ENCODE measurements around the gene GOLGA7B. TPM values are rescaled to one million over a fixed set of nuclear protein-coding genes. Genes with fewer than 3 reads are reported as not detected.

Gene GOLGA7B
- total RNA-seq, 2 experiments from 2014 or later = 0.92 to 1.1 TPM

DNA sequence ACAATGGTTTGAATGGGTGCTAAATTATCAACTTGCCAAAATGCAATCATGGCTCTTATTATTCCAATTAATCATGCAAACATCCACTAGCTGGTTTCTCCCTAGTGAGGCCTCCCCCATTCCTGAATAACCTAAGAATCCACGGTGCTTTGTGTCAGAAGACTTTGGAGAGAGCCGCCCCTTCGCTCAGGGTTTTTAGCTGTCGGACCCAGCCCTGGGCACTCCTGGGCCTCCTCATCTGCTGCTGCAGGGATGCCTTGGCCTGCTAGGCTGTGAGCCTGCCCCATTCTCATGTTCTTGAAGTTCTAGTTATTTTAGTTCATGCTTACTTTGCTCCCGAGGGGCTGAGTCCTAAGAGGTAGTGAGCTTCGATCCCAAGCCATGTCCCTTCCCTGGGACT, 43.7 kb upstream of the GOLGA7B start:
- ChIA-PET CTCF (interaction anchor here (8.0 kb wide), 1 partner anchor 13 kb away, joined by 39 read pairs; no protein-coding TSS in a partner anchor), POLR2A (no interaction called here)
- Mint-ChIP-seq H3K27ac (no peak overlapping the region), H3K4me1 (ENCODE audit: low read depth) (no peaks in the 10 kb centered on the region), H3K27me3 (no peaks in the 10 kb centered on the region), H3K9me3 (no peaks in the 10 kb centered on the region), H3K36me3 (ENCODE audit: low read depth) (no peaks in the 10 kb centered on the region), H3K4me3 (no peak overlapping the region)
- ATAC-seq (no peak), DNase-seq (no peak)
- TF ChIP-seq, protein P1, sequence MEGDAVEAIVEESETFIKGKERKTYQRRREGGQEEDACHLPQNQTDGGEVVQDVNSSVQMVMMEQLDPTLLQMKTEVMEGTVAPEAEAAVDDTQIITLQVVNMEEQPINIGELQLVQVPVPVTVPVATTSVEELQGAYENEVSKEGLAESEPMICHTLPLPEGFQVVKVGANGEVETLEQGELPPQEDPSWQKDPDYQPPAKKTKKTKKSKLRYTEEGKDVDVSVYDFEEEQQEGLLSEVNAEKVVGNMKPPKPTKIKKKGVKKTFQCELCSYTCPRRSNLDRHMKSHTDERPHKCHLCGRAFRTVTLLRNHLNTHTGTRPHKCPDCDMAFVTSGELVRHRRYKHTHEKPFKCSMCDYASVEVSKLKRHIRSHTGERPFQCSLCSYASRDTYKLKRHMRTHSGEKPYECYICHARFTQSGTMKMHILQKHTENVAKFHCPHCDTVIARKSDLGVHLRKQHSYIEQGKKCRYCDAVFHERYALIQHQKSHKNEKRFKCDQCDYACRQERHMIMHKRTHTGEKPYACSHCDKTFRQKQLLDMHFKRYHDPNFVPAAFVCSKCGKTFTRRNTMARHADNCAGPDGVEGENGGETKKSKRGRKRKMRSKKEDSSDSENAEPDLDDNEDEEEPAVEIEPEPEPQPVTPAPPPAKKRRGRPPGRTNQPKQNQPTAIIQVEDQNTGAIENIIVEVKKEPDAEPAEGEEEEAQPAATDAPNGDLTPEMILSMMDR (IDR thresholded peaks at IDR 0.05) = no peak
- intact Hi-C loops (cut with micrococcal nuclease) = no loop called here

DNA sequence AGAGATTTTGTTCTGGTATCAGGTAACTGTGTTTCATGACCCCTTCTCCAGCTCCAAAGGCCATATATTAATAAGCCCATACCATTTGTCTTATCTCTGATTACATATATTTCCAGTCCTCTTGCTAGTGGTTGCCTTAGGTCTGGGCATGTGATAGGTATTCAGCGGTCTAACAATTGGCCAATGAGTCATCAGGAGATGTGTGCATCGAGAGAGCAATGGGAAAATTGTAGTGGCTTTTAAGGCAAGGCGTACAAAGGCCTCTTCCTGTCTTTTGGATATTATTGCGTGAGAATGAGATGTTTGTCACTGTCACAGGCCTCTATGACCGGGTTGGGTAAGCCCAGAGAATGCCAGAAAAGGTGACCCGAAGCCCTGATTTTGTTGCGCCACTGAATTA, 39.2 kb upstream of the GOLGA7B start:
- peaks cover 7% of the 10 kb centered on the region for H3K4me1 Mint-ChIP-seq (ENCODE audit: low read depth)
- TF ChIP-seq, protein P1 (IDR thresholded peaks at IDR 0.05) = no peak
- H3K27ac Mint-ChIP-seq = no peak overlapping the region
- intact Hi-C loops (cut with micrococcal nuclease) = no loop called here
- H3K36me3 Mint-ChIP-seq (ENCODE audit: low read depth) = no peaks in the 10 kb centered on the region
- no peaks in the 10 kb centered on the region for H3K27me3 Mint-ChIP-seq
- H3K9me3 Mint-ChIP-seq = no peaks in the 10 kb centered on the region
- CTCF ChIA-PET = interaction anchor here (0.5 to 1.0 kb wide), 2 partner anchors 18 to 43 kb away, joined by 3 read pairs; no protein-coding TSS in a partner anchor
- ATAC-seq = no peak
- no peak overlapping the region for H3K4me3 Mint-ChIP-seq
- POLR2A ChIA-PET = no interaction called here
- no peak for DNase-seq

DNA sequence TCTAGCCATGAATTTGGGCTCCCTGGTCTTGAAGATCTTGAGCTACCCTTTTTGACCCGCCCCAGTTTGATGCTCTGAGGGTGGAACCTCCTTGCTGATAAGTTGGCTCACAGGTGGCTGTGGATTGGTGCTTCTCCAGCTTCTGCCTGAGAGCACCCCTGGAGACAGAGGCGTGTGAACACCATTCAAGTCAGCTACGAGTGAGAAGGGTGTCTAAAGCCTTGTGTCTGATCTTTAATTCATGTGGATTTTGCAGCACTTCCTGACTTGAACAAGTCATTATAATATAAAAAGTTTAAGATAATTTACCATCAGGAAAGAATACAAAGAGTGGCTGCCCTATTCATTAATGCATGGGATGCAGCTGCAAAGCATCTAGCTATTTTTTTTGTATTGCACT, 37.7 kb upstream of the GOLGA7B start:
- ChIA-PET POLR2A (no interaction called here), CTCF (interaction anchor here (1.0 to 3.0 kb wide), 2 partner anchors 19 to 93 kb away, joined by 3 to 17 read pairs; no protein-coding TSS in a partner anchor)
- no peak for DNase-seq
- Mint-ChIP-seq H3K9me3 (no peaks in the 10 kb centered on the region), H3K4me1 (ENCODE audit: low read depth) (peaks cover 7% of the 10 kb centered on the region), H3K36me3 (ENCODE audit: low read depth) (no peaks in the 10 kb centered on the region), H3K4me3 (no peak overlapping the region), H3K27ac (no peak overlapping the region), H3K27me3 (no peaks in the 10 kb centered on the region)
- intact Hi-C loops (cut with micrococcal nuclease) = no loop called here
- TF ChIP-seq, protein P1 (IDR thresholded peaks at IDR 0.05) = no peak
- no peak for ATAC-seq

DNA sequence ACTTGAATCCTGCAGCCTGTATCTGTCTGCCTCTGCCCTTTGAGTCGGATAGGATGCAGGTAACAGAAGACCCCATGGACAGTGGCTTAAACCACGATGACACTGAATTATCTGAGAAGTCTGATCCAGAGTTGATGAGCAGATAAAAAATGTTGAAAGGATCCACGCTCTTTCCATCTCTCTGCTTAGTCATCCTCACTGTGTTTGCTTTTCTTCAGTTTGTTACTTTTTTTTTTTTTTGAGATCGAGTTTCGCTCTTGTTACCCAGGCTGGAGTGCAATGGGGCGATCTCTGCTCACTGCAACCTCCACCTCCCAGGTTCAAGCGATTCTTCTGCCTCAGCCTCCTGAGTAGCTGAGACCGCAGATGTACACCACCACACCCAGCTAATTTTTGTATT, 36.9 kb upstream of the GOLGA7B start:
- no peak overlapping the region for H3K27ac Mint-ChIP-seq
- H3K27me3 Mint-ChIP-seq = no peaks in the 10 kb centered on the region
- no peaks in the 10 kb centered on the region for H3K9me3 Mint-ChIP-seq
- ATAC-seq (no peak), DNase-seq (no peak)
- H3K4me1 Mint-ChIP-seq (ENCODE audit: low read depth) = peaks cover 7% of the 10 kb centered on the region
- POLR2A ChIA-PET = no interaction called here
- no peak overlapping the region for H3K4me3 Mint-ChIP-seq
- no peaks in the 10 kb centered on the region for H3K36me3 Mint-ChIP-seq (ENCODE audit: low read depth)
- TF ChIP-seq, protein P1 (IDR thresholded peaks at IDR 0.05) = no peak
- intact Hi-C loops (cut with micrococcal nuclease) = no loop called here
- CTCF ChIA-PET = interaction anchor here (1.1 to 3.0 kb wide), 2 partner anchors 20 to 57 kb away, joined by 5 to 17 read pairs; no protein-coding TSS in a partner anchor

DNA sequence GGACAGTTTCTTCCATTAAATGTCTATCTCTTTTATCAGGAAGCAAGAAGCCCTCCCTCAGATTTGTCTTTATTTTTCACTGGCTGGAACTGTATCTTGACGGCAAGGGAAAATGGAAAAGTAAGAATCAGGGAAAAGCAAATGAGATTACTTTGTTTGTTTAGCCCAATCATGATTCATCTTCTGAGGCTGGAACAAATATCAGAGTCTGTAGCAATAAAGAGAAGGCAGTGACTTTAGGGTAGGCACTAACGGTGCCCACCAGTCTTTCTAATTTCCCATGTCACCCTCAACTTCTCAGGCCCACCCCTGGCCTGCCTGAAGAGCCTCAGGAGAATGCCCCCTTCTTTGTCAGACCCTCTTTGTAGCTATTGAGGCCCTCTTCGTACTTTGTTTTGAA, 36.3 kb upstream of the GOLGA7B start:
- intact Hi-C loops (cut with micrococcal nuclease) = no loop called here
- DNase-seq (no peak), ATAC-seq (no peak)
- TF ChIP-seq, protein P1 (IDR thresholded peaks at IDR 0.05) = no peak
- Mint-ChIP-seq H3K4me1 (ENCODE audit: low read depth) (peaks cover 7% of the 10 kb centered on the region), H3K27me3 (no peaks in the 10 kb centered on the region), H3K36me3 (ENCODE audit: low read depth) (no peaks in the 10 kb centered on the region), H3K27ac (no peak overlapping the region), H3K9me3 (no peaks in the 10 kb centered on the region), H3K4me3 (no peak overlapping the region)
- CTCF ChIA-PET = interaction anchor here (1.1 to 3.0 kb wide), 2 partner anchors 21 to 56 kb away, joined by 5 to 17 read pairs; no protein-coding TSS in a partner anchor
- POLR2A ChIA-PET = no interaction called here
